Stimulated activated CD8-positive, alpha-beta memory T cell treated with anti-CD3 and anti-CD28 coated beads, Interleukin-15, amount 100 ng/mL, for 4 hours (primary cell): ENCODE results near the gene SNAPIN.
A peak's percentile ranks its signal among the peaks of the same experiment; 100 is the strongest.
"Not testable (repeated sequence)": the region's sequence is repeated elsewhere in the genome, so short reads cannot be mapped to it uniquely, and the experiment has no call there.

ENCODE experiments used
- DNase-seq, 2 donors: peaks; one replicate each; pipeline ENCODE4 v3.0.0-alpha.2; 2020; ENCODE audit warnings: low read depth in 2 of 2

Gene SNAPIN

DNA sequence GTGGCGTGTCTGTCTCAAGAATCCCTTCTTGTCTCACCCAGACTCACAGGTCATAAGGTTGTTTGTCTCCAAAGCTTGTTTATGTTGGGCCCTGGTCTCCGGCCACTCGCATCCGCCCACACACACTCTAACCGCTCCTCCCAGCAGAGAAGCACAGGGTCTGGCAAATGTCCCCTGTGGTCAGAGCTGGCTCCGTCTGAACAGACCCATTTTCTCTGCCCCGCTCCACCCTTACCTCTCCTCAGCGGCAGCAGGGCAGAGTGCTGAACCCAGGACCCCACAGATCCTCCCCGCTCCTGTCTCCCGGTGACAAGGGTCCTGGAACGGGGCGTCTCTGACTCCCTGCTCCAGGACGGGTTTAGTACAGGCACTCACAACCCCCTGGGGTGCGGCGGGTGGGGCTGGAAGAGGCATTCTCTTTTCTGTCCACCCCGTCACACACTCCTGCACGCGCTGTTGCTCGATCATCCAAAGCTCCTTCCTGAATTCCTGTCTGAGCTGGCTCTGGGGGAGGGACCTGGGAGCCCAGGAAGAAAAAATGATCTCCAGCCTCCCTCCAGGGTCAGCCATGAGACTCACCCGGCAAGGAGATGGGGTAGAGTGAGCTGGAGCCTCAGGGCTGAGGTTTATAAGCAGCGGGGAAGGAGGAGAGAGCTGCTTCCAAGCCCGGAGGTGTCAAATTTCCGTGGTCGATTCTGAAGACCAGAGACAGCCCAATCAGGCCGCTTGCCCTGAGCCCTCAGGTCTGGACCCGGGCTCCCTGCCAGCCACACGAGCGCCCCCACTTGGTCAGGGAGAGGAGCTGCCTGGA lies 31.4 kb upstream of the SNAPIN start, which contains the start of gene S100A13:
S100A13 (minus strand) TSS at position 602 of the 811 bp plus-strand sequence. CDS start 1,033 bp downstream, outside the sequence.
- DNase-seq: no peak

DNA sequence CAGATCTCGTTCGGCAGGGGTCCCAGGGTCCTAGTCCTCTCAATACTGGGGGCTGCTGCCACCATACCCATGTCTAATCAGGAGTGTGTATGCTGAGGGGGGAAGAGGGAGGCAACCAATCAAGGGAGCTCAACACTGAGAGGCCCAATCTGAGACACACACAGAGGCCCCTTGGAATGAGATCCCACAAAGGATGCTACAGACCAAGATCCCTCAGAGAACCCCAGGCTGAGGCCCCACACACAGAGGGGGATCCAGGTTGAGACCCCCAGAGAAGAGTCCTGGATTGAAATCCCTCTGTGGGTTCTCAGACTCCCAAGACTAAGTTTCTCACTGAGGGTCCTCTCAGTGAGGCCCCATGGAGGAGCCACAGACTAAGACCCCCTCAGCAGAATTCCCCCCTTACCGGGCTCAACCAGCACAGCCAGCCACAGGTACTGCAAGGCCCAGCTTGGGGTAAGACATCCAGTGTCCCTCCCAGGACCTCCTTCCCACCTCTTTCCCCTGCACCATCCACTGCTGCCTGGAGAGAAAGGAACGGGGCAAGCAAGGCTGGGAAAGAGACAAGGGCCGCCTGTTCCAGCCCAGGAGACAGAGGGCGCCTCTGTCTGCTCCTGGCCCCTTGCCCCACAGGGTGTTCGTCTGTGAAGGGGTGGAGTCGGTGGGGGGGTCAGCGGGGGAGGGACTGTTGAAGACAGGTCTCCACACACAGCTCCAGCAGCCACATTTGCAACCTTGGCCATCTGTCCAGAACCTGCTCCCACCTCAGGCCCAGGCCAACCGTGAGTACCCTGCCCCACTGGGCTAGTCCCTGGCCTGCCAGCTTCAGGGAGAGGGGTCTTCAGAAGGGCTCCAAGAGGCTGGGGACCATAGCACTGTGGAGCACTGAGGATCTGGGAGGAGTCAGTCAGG lies 30.5 kb upstream of the SNAPIN start, which contains the start of gene S100A1:
S100A1 (plus strand) TSS at position 720 of the 912 bp plus-strand sequence. CDS start 2,088 bp downstream, outside the sequence.
- no peak for DNase-seq

DNA sequence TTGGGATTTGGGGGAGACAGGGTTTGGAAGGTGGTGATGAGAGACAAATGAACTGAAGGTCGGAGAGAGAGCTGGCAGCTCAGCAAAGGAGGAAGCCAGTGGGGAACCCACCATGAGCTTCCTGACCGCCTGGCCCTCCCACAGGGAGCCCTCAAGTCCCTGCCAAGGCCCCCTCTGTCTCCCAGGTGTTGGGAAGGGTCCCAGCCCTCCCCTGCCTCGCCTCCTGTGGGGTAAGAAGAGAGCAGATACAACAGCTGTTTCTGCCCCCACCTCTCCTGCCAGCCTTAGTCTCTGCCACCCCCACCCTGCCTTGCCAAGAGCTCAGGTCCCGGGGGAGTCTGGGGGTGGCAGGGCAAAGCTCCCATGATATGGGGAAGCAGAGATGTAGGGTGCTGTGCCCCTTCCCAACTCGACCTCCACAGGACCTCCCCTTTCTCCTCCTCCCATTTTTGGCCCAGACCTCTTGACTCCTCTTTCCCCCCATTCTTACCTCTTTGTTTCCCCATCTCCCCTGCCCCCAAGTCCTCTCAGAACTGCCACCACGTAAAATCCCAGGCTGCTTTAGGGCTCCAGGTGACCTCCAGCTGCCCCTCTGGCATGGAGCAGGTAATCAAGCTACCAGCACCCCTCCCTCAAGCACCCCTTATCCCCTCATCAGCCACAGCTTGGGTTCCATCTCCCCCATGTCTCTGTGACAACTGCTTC lies 29.7 kb upstream of the SNAPIN start:
- no peak for DNase-seq

DNA sequence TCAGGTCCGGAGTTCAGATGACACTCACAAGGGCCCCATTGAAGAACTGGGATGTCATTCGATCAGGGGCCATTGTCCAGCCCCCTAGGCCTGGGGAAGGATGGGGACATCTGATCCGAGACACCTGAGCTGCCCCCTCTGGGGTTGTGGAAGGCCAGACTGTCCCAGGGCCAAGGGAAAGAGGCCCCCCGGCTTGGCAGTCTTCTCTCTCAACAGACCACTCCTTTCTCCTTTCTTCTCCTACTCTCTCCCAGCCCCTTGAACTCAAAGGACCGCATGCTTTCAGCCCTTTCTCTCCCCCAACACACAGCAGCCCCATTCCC lies 29.2 kb upstream of the SNAPIN start:
- DNase-seq: no peak

DNA sequence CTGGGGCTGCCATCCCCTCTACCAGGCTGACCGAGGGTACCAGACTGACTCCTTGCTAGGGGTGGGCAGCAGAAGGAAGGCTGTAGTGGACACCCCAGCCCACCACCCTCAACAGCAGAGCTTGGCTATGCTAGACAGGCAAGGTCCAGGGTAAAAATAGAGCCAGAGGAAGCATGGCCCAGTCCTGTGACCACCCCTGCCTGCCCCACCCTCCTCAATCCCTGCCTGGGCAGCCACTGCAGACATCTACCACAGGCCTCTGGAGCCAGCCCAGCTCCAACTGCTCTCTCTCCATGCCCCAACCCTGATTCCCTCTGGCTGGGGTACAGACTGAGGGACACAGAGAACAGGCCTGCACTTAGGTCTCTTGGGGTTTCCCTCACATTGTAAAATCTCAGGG lies 28.5 kb upstream of the SNAPIN start:
- no peak for DNase-seq

DNA sequence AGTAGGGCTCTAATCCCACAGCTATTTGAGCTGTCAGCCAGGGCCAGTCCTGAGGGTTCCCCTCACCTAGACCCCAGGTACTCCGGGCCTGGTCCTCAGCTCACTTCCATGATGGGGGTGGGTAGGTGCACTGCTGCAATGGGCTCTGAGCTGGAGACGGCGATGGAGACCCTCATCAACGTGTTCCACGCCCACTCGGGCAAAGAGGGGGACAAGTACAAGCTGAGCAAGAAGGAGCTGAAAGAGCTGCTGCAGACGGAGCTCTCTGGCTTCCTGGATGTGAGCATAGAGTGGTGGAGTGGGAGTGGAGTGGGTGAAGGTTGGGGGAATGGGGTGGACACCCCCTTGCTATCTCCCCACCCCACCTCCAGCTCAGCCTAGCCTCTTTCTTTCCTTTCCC lies 28.1 kb upstream of the SNAPIN start:
- no peak for DNase-seq

DNA sequence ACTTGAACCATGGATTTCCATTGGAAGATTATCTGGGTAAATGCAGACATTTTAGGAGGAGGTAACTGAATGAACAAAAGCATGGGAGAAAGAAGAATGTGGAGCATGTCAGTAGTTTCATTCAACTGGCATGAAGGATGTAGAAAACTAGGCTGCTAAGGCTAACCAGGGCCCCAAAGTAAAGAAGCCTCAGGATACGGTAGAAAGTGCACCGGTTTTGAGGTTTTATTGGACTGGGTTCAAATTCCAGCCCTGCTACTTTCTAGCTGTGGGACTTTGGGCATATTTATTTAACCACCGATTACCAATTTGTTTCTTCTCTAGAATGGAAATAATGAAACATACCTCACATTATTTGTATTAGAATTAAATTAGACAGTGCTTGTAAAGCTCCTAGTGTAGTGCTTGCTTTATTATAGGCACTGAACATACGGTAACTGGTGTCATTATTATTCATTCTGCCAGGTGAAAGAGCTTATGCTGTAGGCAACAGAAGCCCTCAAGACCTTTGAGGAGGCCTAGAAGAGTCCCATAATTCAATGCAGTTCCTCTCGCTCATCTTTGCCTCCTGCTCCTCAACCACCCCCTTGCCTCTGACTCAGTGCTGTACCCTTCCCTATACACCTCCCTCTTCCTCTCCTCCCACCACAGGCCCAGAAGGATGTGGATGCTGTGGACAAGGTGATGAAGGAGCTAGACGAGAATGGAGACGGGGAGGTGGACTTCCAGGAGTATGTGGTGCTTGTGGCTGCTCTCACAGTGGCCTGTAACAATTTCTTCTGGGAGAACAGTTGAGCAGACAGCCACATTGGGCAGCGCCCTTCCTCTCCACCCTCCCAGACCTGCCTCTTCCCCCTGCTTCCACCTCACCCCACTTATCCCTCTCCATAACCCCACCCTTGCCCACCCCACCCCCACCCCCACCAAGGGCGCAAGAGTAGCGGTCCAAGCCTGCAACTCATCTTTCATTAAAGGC lies 27.2 kb upstream of the SNAPIN start:
- no peak for DNase-seq

DNA sequence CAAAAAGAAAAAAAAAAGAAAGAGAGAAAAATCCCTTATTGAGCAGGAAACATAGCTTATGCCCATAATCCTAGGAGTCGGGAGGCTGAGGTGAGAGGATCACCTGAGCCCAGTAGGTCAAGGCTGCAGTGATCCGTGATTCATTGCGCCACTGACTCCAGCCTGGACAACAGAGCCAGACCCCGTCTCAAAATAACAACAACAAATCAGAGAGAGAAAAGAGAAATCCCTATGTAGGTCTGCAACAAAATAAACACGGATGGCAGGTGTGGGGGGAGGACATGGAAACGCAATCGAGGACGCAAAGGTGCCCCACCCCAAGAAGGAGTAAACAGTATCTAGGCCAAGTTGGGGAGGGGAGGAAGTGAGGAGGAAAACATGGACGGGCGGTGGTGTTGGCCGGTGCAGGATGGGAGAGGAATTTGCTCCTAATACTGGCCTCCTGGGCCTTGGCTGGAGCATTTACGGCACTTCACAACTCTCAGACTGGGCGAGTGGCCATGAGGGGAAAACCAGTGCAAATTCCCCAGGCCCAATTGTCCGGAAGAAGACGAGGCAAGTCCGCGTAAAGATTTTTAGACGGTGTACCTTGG lies 25.2 kb upstream of the SNAPIN start:
- DNase-seq: no peak

DNA sequence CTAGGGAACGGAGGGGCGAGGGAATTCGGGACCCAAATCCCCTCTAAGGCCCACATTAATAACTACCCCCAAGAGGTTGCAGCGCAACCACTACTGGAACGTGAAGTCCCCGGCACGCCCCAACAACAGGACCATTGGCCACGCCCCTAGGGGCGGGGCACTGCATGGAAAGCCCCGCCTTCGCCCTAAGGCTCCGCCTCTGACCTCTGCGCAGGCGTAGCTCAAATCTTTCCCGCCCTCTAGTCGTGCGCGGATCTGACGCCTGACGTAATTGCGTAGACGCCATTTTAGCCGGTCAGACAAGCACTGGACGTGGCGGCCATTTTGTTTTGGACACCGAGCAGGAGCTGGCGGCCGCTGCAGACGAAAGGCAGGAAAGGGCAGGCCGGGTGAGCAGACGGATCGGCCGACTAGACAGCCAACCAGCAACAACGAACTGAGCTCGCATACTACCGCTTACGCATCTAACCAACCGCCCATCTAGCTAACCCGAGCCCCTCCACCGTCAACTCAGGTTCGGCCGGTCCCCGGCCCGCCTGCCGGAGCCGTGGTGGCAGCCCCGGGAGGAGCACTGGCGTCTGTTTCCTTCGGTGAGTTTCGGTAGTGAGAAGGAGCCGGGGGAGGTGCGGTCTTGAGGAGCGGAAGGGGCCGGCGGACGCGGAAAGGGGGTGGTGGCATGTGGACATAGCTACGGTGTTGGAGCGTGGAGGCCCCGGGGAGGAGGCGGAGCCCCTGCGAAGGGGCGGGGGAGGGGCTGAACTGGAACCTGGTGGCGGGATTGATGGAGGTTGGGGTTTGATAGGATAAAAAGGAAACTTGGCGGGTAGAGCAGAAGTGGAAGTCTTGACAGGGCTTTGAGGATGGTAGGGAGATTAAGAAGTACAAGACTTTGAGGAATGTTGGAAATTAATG lies 24.5 kb upstream of the SNAPIN start, which contains the start of gene CHTOP:
CHTOP (plus strand) TSS at position 313 of the 912 bp plus-strand sequence. CDS start 2,523 bp downstream, outside the sequence.
- peak; percentile 91 to 94 for DNase-seq

DNA sequence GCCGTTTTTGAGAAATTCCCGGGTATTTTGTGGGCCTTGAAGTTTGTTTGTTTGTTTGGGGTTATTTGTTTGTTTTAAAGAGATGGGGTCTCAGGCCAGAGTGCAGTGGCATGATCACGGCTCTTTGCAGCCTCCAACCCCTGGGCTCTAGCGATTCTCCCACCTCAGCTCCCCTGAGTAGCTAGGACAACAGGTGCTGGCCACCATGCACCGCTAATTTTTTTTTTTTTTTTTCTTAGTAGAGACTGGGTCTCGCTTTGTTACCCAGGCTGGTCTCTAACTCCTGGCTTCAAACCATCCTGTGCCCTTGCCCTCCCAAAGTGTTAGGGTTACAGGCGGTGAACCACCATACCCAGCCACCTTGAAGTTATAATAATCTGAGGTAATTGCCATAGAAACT lies 22.6 kb upstream of the SNAPIN start:
- DNase-seq: no peak

DNA sequence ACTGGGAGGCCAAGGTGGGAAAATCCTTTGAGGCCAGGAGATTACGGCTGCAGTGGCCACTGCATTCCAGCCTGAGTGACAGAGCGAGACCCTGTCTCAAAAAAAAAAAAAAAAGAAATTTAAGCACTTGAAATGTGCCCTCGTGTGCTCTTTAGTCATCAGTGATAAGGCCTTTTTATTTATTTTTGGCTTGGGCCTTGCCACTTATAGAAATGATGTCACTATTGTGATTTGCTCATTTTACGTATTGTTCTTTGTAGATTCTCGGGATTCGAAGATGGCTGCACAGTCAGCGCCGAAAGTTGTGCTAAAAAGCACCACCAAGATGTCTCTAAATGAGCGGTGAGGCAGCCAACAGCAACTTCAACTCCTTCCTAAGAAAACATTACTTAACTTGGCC lies 22.2 kb upstream of the SNAPIN start:
- no peak for DNase-seq

DNA sequence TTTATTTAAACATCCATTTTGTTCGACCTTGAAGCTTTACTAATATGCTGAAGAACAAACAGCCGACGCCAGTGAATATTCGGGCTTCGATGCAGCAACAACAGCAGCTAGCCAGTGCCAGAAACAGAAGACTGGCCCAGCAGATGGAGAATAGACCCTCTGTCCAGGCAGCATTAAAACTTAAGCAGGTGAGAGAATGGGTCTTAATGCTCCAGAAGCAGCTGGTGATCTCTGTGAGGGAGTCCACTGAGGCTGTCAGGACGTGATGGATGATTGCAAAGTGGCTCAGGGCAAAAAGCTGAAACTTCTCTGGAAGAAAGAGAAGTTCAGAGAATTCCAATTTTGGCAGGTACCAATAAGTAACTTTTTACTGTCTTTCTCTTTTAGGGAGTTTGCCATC lies 20.2 kb upstream of the SNAPIN start:
- no peak for DNase-seq

DNA sequence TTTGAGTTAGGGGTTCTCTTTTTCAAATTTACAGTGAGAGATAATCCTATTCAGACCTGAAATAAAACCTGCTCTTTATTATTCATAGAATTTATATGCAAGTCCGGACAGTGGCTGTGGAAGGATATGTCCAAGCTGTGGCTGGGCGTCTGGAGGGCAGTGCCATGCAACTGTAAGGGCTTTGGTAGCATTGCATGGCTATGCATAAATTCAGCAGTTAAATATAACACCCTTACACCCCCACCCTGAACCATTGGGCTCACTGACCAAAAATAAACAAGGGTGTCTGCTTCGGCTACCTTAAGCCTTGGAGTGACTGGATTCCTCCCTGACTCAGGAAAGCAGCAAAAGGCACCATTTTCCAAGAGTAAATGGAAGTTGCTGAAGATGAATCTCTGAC lies 19.2 kb upstream of the SNAPIN start:
- no peak for DNase-seq

DNA sequence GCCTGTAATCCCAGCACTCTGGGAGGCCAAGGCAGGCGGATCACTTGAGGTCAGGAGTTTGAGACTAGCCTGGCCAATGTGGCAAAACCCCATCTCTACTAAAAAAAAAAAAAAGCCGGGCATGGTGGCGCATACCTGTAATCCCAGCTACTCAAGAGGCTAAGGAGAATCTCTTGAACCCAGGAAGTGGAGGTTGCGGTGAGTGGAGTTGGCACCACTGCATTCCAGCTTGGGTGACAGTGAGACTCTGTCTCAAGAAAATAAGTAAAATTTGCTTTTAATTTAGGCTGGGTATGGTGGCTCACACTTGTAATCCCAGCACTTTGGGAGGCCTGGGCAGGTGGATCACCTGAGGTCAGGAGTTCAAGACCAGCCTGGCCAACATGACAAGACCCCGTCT lies 18.3 kb upstream of the SNAPIN start:
- DNase-seq: not testable (repeated sequence)

DNA sequence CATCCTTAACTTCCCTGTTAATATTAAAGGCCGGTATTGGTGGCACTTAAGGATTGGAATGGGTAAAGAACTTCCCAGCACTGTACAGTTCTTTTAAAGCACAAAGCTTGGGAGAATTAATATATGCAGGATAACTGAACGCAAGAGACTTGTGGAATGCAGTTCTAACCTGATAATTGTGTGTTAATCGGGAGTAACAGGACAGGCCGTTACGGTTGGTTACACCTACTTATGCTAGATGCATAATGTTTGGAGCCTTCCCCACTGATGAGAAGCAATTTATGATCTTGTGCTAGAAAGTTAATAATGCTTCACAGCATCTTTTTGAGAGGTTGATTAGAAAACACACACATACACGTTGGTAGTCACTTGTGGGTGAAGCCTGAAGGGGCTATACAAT lies 17.6 kb upstream of the SNAPIN start:
- DNase-seq: no peak

DNA sequence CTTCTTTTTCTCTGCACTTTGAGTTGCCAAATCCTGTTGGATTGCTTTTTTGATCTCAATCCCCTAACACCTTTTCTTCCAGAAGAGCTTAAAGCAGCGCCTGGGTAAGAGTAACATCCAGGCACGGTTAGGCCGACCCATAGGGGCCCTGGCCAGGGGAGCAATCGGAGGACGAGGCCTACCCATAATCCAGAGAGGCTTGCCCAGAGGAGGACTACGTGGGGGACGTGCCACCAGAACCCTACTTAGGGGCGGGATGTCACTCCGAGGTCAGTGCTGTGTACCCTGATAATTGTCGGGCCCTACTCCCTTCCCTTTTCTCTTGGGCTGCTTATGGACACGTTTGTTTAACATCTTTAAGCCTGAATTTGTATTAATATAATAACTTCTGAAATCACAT lies 16.3 kb upstream of the SNAPIN start:
- no peak for DNase-seq

DNA sequence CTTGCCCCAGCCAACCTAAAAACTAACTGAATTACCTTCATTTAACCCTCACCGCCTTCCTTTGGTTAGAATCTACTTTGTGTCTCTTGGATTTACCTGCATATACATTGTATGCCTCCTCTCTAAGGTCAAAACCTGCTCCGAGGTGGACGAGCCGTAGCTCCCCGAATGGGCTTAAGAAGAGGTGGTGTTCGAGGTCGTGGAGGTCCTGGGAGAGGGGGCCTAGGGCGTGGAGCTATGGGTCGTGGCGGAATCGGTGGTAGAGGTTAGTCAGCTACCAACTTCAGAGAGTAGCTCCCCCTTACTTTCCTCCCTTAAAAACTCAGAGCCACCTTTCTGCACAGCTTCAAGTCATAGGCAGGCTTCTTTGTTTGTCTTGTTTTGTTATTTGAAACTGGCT lies 15.4 kb upstream of the SNAPIN start:
- DNase-seq: no peak

DNA sequence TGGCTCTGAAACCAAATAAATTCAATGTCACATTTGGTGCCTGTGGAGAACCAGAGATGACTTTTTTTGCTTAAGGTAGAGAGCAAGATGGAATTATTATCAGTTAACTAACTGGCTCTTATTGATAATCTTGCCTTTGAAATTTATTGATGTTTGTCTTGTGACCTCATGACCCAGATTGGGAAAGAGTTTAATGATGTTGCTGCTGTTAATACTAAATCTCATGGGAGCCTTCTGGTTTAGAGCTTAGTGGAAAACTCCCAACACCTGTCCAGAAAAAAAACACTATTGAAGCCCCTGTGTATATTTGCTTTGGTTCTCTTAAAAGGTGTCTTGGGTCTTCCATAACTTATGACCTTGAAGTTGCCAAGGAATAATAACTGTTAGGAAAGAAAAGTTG lies 14.7 kb upstream of the SNAPIN start:
- DNase-seq: no peak

DNA sequence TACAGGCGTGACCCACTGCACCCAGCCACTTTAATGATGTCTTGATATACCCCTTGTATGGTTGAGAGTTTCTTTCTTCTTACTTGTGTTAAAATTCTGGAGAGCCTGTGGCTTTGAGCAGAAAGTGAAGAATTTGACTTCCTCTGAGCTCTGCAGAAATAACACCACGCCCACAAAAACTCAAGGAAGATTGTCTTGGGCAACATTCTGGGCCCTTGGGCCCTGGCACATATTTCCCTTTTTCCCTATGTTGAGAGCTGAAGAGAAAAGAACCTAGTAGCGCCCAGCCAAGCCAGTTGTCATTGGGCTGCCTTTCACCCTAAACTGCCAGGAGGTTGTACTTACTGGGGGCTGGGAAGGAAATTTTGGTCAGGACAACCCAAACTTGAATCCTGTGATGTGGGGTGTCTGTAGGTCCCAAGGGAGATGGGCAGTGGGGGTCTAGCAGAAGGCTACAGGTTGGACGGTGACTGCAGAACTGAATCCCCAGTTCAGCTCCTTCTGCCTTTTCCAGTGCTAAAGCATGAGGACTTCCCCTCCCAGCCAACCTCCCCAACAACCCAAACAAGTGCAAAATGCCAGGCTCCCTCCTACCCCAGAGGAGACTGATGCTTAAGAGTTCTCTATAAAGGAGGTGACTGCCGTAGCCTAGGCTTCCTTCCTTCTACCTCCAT lies 11.7 kb upstream of the SNAPIN start:
- DNase-seq: no peak
